22Rv1 (cell line): Measurements from ENCODE around the gene GPC6.

ENCODE experiments used
- H3K27ac ChIP-seq: fragments of 450-650 bp; 2 replicates; pipeline ENCODE4 v1.5.1; 2017
- CTCF ChIP-seq: fragments of 450-650 bp; IDR thresholded peaks from 2 replicates; pipeline ENCODE4 v1.5.1; 2017; ENCODE audit warnings: mild to moderate bottlenecking
- ZFX ChIP-seq: fragments of 450-650 bp; IDR thresholded peaks from 2 replicates; pipeline ENCODE4 v1.6.1; 2017; ENCODE audit warnings: antibody characterized with exemption, borderline replicate concordance

Gene GPC6

GRCh38 chr13:94058821-94059360, 832.3 kb downstream of the GPC6 start:
- no peak overlapping the region for H3K27ac ChIP-seq
- TF ChIP-seq CTCF (no peak), ZFX (no peak)

GRCh38 chr13:94061301-94061700, 834.7 kb downstream of the GPC6 start:
- no peak for TF ChIP-seq CTCF
- no peak for TF ChIP-seq ZFX
- peak overlapping the region; percentile 31 for H3K27ac ChIP-seq

GRCh38 chr13:94063096-94063495, 836.5 kb downstream of the GPC6 start:
- TF ChIP-seq CTCF (no peak), ZFX (no peak)
- H3K27ac ChIP-seq = no peak overlapping the region

GRCh38 chr13:94063848-94064247, 837.2 kb downstream of the GPC6 start:
- TF ChIP-seq ZFX (no peak), CTCF (no peak)
- H3K27ac ChIP-seq = no peak overlapping the region

GRCh38 chr13:94065741-94066140, 839.1 kb downstream of the GPC6 start:
- H3K27ac ChIP-seq = no peak overlapping the region
- TF ChIP-seq ZFX (no peak), CTCF (no peak)

GRCh38 chr13:94073007-94073744, 846.6 kb downstream of the GPC6 start:
- peak; percentile 31; the same call in 1 of the 2 replicates for TF ChIP-seq CTCF
- no peak for TF ChIP-seq ZFX
- H3K27ac ChIP-seq = peak overlapping the region; percentile 31

- TF ChIP-seq CTCF = no peak
- TF ChIP-seq ZFX = no peak
Measured at GRCh38 chr13:94079876-94080275, 853.3 kb downstream of the GPC6 start.

More at GRCh38 chr13:94079876-94080275, 853.3 kb downstream of the GPC6 start:
- no peak overlapping the region for H3K27ac ChIP-seq
